ENCODE measurements around the gene ISL1.
A peak's percentile ranks its signal among the peaks of the same experiment; 100 is the strongest.

The ISL1 gene

GRCh38 chr5:51383131-51384121, at the start of gene ISL1:
ISL1 (plus strand) TSS chr5:51383448; CDS start chr5:51383672, 224 bp downstream.
- peak within 1 kb of the TSS; percentile 48; the same call in 1 of the 2 replicates for H3K9ac ChIP-seq (ENCODE audit: low read depth, low read length)
- no peaks in the 10 kb centered on the region for H3K9me3 ChIP-seq (ENCODE audit: control insufficient read depth, insufficient read depth, low read length)
- H3K4me1 ChIP-seq (ENCODE audit: insufficient read depth, low read length): peaks cover 19% of the 10 kb centered on the region; the same call in 1 of the 2 replicates
- no peaks in the 10 kb centered on the region for H3K36me3 ChIP-seq (ENCODE audit: insufficient read depth, low read length)

- Histone ChIP-seq H3K4me1 (ENCODE audit: insufficient read depth, low read length) (no peaks in the 10 kb centered on the region), H3K36me3 (ENCODE audit: insufficient read depth, low read length) (no peaks in the 10 kb centered on the region), H3K9ac (ENCODE audit: low read depth, low read length) (no peak overlapping the region), H3K9me3 (ENCODE audit: control insufficient read depth, insufficient read depth, low read length) (no peaks in the 10 kb centered on the region)
Measured at GRCh38 chr5:51336878-51337277, 46.4 kb upstream of the ISL1 start.

DNA sequence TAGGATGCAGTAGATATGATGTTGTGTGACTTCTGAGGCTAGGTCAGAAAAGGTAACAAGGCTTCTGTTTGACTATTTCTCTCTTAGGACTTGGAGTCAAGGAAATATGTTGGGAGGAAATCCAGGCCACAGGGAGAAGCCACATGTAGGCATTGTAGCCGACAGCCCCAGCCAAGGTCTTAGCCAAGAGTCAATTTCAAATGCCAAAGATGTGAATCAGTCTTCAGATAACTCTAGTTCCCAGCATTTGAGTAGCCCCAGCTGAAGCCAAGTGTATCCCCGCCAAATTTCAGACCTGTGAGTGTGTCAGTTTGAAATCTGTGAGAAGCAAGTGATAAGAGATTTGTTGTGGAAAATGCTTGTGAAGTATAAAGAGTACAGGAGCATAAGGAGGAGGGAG, 38.1 kb upstream of the ISL1 start:
- Histone ChIP-seq H3K36me3 (ENCODE audit: insufficient read depth, low read length) (no peaks in the 10 kb centered on the region), H3K9me3 (ENCODE audit: control insufficient read depth, insufficient read depth, low read length) (no peaks in the 10 kb centered on the region), H3K9ac (ENCODE audit: low read depth, low read length) (no peak overlapping the region), H3K4me1 (ENCODE audit: insufficient read depth, low read length) (no peaks in the 10 kb centered on the region)

DNA sequence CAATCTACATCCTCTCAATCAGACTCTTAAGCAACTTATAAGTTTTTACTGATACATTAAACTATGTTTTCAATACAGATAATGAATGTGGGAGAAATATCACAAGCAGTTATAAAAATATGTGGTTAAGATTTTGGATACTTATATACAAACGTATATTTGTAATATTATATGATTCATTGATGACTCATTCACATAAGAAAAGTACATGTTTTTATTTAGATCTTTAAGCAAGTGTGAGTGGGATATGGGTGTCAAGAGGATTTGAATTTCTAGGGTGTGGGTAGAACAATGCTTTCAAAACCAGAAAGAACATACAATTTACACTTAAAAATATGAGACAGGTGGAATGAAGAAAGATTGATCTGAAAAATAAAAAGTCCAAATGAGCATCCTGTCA, 36.1 kb upstream of the ISL1 start:
- Histone ChIP-seq H3K36me3 (ENCODE audit: insufficient read depth, low read length) (no peaks in the 10 kb centered on the region), H3K9ac (ENCODE audit: low read depth, low read length) (no peak overlapping the region), H3K4me1 (ENCODE audit: insufficient read depth, low read length) (no peaks in the 10 kb centered on the region), H3K9me3 (ENCODE audit: control insufficient read depth, insufficient read depth, low read length) (no peaks in the 10 kb centered on the region)

DNA sequence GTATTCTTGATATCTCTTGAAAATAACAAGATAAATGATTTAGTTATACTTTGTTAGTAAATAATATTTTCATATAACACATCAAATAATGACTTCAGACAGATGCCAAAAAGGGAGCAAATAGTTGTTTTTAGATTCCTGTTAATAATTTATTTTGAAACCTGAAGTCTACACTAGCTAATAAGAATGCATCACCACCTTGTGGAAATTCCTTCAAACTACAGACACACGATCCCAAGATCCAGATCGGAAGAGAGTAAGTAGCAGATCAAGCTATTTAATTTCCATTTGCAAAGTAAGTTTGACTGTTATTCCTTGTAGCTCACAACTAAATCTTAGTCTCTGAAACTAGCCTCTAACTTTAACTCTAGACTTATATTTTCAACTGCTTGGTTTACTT, 35.5 kb upstream of the ISL1 start:
- H3K9ac ChIP-seq (ENCODE audit: low read depth, low read length): no peak overlapping the region
- no peaks in the 10 kb centered on the region for H3K36me3 ChIP-seq (ENCODE audit: insufficient read depth, low read length)
- no peaks in the 10 kb centered on the region for H3K9me3 ChIP-seq (ENCODE audit: control insufficient read depth, insufficient read depth, low read length)
- H3K4me1 ChIP-seq (ENCODE audit: insufficient read depth, low read length): no peaks in the 10 kb centered on the region

DNA sequence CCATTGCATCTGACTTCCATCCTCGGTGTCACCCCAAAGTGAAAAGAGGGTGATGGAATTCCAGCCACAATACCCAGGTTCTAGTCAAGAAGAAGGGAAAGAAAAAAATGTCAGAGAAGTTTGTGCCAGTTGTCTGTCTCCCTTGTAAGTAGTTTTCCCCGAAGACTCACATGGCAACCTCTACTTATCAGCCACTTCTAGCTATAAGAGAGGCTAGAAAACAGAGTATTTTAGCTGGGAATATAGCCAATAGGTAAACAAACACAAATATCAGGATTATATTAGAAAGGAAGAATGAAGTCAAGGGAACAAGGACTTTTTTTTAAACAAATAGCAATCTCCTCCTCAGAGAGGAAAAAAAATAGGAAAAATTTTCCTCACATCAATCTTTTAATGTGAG, 12.2 kb upstream of the ISL1 start:
- no peak overlapping the region for H3K9ac ChIP-seq (ENCODE audit: low read depth, low read length)
- H3K9me3 ChIP-seq (ENCODE audit: control insufficient read depth, insufficient read depth, low read length): no peaks in the 10 kb centered on the region
- H3K36me3 ChIP-seq (ENCODE audit: insufficient read depth, low read length): no peaks in the 10 kb centered on the region
- H3K4me1 ChIP-seq (ENCODE audit: insufficient read depth, low read length): no peaks in the 10 kb centered on the region

GRCh38 chr5:51373880-51374523, 9.2 kb upstream of the ISL1 start:
- Histone ChIP-seq H3K4me1 (ENCODE audit: insufficient read depth, low read length) (peaks cover 4% of the 10 kb centered on the region; the same call in 1 of the 2 replicates), H3K36me3 (ENCODE audit: insufficient read depth, low read length) (no peaks in the 10 kb centered on the region), H3K9me3 (ENCODE audit: control insufficient read depth, insufficient read depth, low read length) (no peaks in the 10 kb centered on the region), H3K9ac (ENCODE audit: low read depth, low read length) (no peak overlapping the region)

DNA sequence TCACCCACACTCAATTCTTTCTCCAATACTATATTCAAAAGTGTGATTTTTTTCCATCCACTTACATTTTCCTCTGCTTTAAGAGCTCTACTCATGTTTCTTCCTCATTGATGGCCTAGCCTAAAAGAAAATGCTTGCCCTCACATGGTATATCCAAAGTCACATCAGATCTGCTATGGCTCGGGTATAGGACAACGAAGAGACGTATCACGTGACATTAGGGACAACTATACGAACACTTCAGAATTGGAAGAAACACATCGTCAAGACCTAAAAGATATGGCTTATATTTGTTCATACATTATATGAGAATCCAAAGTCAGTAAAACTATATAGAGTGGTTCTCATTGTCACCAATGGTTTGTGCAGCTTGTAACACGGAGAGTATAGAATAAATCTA, 8.2 kb upstream of the ISL1 start:
- H3K36me3 ChIP-seq (ENCODE audit: insufficient read depth, low read length): no peaks in the 10 kb centered on the region
- H3K9ac ChIP-seq (ENCODE audit: low read depth, low read length): no peak overlapping the region
- H3K4me1 ChIP-seq (ENCODE audit: insufficient read depth, low read length): peaks cover 10% of the 10 kb centered on the region
- H3K9me3 ChIP-seq (ENCODE audit: control insufficient read depth, insufficient read depth, low read length): no peaks in the 10 kb centered on the region

- Histone ChIP-seq H3K36me3 (ENCODE audit: insufficient read depth, low read length) (no peaks in the 10 kb centered on the region), H3K4me1 (ENCODE audit: insufficient read depth, low read length) (peaks cover 10% of the 10 kb centered on the region), H3K9me3 (ENCODE audit: control insufficient read depth, insufficient read depth, low read length) (no peaks in the 10 kb centered on the region)
Measured at GRCh38 chr5:51376509-51376908, 6.7 kb upstream of the ISL1 start.

DNA sequence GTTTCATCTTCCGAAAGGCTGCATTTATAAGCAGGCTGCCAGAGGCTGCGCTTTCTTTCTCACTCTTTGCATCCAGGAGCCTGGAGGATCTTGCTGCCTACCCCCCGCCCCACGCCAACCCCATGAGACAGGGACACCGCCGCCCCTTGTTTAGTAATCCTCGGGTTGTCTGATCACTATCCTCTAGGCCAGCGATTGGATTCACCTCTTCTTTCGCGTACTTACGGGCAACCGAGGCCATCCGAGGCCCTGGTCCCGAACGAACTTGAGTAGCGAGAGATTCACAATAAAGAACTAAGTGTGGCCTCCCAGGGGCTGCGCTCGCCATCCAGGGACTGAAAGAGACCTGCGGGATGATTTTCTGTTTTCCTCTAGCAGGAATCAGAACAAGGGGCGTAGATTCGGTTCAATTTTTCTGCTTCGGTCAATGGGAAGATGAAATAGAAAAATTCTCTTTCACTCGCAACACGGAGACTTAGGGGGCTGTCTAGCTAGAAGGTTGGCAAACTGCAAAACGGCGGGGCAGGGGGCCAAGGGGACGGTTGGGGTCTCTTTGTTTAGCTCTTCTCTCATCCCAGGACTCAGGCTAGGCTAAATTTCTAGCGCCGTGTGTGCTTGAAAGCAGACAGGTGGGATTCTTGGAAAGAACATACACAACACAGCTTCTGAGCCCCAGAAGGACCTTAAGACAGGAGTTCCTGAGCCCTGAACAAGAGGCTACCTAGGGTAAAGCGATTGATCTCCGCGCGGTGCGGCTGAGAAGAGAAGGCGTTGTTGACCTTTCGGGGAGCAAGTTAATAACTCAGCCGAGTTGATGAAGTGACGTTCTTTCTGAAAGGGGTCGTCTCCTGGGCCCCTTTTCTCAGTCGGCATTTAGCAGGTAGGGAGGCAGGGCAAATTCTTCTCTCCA, 5.8 kb upstream of the ISL1 start:
- peaks cover 10% of the 10 kb centered on the region for H3K4me1 ChIP-seq (ENCODE audit: insufficient read depth, low read length)
- no peaks in the 10 kb centered on the region for H3K9me3 ChIP-seq (ENCODE audit: control insufficient read depth, insufficient read depth, low read length)
- H3K36me3 ChIP-seq (ENCODE audit: insufficient read depth, low read length): no peaks in the 10 kb centered on the region
- H3K9ac ChIP-seq (ENCODE audit: low read depth, low read length): peak overlapping the region; percentile 65; the same call in 1 of the 2 replicates

More at GRCh38 chr5:51376509-51376908, 6.7 kb upstream of the ISL1 start:
- H3K9ac ChIP-seq (ENCODE audit: low read depth, low read length): no peak overlapping the region; the same call in 1 of the 2 replicates

- Histone ChIP-seq H3K36me3 (ENCODE audit: insufficient read depth, low read length) (no peaks in the 10 kb centered on the region), H3K4me1 (ENCODE audit: insufficient read depth, low read length) (peaks cover 10% of the 10 kb centered on the region), H3K9me3 (ENCODE audit: control insufficient read depth, insufficient read depth, low read length) (no peaks in the 10 kb centered on the region), H3K9ac (ENCODE audit: low read depth, low read length) (peak overlapping the region; percentile 65; the same call in 1 of the 2 replicates)
Measured at GRCh38 chr5:51378061-51378409, 5.2 kb upstream of the ISL1 start.

DNA sequence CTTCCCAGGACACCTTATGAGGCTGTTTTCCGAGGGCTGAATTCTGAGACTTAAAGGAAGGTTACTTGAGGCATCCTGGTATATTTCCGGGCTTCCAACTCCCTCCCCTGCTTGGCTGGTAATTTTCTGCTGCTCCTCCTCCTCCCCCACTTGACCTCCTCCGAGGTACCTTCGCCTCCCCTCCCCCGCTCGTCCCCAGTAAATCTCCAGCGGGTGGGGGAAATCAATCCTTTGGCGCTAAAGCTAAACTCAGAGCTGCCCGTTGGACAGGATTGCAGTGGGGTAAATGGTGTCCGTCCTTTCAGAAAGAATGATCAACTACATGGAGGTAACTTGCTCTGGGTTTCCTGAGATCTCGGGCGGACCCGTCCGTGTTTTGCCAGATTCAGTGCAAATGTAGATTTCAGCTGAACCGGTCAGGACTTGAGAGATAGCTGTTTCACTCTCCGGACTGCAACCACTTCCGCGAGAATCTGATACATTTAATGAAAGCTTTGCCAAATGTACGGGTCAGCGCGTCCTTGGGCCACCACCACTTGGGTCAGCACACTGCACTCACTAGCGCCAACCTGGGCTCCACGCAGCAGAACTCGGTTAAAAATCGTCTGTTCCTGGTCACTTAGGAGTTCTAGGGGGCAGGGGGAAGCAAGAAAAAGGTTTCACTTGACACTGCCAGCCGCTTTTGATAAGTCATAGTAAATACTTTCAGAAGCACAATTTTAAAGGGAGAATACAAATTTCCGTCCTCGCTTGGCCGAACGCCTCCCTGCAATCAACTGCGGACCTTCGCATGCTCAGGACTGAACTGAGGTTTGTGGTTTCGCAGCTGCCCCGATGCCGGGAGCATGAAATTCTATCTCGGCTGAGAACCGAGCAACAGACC, 4.6 kb upstream of the ISL1 start:
- peaks cover 10% of the 10 kb centered on the region for H3K4me1 ChIP-seq (ENCODE audit: insufficient read depth, low read length)
- H3K36me3 ChIP-seq (ENCODE audit: insufficient read depth, low read length): no peaks in the 10 kb centered on the region
- peak overlapping the region; percentile 65 for H3K9ac ChIP-seq (ENCODE audit: low read depth, low read length)
- no peaks in the 10 kb centered on the region for H3K9me3 ChIP-seq (ENCODE audit: control insufficient read depth, insufficient read depth, low read length)

- Histone ChIP-seq H3K36me3 (ENCODE audit: insufficient read depth, low read length) (no peaks in the 10 kb centered on the region), H3K9ac (ENCODE audit: low read depth, low read length) (peak overlapping the region; percentile 65; the same call in 1 of the 2 replicates), H3K4me1 (ENCODE audit: insufficient read depth, low read length) (peaks cover 13% of the 10 kb centered on the region), H3K9me3 (ENCODE audit: control insufficient read depth, insufficient read depth, low read length) (no peaks in the 10 kb centered on the region)
Measured at GRCh38 chr5:51379331-51379700, 3.9 kb upstream of the ISL1 start.

All from ES-I3 (cell line).